ENCODE measurements around the gene ISLR.
"Not testable (repeated sequence)": the region's sequence is repeated elsewhere in the genome, so short reads cannot be mapped to it uniquely, and the experiment has no call there.

Gene ISLR

DNA sequence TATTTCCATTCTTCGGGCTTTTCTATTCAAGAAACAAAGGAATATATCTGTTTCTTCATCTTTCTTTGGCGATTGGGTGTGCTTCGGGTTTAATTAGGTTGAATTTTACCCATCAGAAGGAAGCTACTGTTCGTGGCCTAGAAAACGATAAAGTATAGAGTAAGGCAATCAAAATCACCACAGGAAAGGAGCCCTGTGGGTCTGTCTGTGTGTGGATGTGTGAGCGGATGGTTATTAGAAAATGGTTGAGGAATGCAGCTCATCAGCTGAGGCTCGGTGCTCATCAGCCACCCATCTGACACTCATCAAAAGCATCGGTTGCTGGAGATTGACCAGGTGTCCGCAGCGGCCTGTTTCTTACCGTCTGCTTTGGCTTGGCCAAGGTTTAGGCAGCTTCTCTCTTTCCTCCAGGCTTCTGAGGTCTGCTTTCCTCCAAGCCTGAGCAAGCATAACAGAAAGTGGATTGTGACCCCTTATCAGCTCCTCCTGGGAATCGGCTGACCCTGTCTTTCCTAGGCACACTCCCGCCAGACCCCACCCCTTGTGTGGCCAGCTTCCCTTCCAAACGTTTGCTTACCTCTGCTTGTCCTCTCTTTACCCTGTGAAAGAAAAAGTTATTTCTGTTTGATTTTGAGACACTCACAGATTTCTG, 17.6 kb upstream of the ISLR start:
- in situ Hi-C loops (cut with MboI; ENCODE audit: low pct_unique_long_range_greater_than_20kb, low sequenced_read_pairs, unreplicated experiment): no loop called here

DNA sequence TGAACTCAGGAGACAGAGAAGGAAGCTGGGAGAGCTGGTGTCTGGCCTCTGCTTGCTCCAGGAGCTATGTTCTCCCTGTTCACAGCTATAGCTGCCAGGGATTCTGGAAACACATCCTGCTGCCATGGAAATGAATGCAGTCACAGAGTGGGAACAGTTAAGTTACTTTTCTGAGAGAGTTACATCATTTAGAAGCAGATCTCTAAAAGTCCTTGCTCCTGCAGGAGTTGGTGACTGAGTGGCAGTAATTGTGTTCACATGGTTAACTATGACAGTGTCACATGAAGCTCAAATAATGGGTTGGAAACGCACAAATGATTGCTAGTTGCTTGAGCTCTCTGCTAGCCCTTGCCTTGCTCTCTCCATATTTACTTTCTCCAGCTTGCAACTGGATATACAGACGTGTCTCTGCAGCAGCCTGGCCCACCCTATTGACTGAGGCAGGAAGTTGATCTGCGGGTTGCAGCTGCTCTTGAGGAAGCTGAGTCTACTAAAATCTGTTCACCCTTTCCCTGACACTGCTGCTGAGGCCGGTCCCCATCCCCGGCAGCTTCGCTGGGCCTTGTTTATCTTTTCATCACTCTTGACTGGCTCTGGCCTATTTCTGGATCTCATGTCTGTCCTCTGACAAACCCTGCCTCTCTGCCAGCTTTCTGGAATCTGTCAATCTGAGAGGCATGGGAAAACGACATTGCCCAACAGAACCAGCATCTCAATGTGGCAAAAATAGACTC, 16.7 kb upstream of the ISLR start:
- TF ChIP-seq, protein P1, sequence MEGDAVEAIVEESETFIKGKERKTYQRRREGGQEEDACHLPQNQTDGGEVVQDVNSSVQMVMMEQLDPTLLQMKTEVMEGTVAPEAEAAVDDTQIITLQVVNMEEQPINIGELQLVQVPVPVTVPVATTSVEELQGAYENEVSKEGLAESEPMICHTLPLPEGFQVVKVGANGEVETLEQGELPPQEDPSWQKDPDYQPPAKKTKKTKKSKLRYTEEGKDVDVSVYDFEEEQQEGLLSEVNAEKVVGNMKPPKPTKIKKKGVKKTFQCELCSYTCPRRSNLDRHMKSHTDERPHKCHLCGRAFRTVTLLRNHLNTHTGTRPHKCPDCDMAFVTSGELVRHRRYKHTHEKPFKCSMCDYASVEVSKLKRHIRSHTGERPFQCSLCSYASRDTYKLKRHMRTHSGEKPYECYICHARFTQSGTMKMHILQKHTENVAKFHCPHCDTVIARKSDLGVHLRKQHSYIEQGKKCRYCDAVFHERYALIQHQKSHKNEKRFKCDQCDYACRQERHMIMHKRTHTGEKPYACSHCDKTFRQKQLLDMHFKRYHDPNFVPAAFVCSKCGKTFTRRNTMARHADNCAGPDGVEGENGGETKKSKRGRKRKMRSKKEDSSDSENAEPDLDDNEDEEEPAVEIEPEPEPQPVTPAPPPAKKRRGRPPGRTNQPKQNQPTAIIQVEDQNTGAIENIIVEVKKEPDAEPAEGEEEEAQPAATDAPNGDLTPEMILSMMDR (IDR thresholded peaks at IDR 0.05; ENCODE audit: extremely low read depth, insufficient read depth, missing control alignments): no peak
- in situ Hi-C loops (cut with MboI; ENCODE audit: low pct_unique_long_range_greater_than_20kb, low sequenced_read_pairs, unreplicated experiment): no loop called here
- DNase-seq (ENCODE audit: low spot score): peak; percentile 28

More for the DNA sequence above, 17.6 kb upstream of the ISLR start:
- DNase-seq (ENCODE audit: low spot score): no peak
- TF ChIP-seq, protein P1 (IDR thresholded peaks at IDR 0.05; ENCODE audit: extremely low read depth, insufficient read depth, missing control alignments): no peak

DNA sequence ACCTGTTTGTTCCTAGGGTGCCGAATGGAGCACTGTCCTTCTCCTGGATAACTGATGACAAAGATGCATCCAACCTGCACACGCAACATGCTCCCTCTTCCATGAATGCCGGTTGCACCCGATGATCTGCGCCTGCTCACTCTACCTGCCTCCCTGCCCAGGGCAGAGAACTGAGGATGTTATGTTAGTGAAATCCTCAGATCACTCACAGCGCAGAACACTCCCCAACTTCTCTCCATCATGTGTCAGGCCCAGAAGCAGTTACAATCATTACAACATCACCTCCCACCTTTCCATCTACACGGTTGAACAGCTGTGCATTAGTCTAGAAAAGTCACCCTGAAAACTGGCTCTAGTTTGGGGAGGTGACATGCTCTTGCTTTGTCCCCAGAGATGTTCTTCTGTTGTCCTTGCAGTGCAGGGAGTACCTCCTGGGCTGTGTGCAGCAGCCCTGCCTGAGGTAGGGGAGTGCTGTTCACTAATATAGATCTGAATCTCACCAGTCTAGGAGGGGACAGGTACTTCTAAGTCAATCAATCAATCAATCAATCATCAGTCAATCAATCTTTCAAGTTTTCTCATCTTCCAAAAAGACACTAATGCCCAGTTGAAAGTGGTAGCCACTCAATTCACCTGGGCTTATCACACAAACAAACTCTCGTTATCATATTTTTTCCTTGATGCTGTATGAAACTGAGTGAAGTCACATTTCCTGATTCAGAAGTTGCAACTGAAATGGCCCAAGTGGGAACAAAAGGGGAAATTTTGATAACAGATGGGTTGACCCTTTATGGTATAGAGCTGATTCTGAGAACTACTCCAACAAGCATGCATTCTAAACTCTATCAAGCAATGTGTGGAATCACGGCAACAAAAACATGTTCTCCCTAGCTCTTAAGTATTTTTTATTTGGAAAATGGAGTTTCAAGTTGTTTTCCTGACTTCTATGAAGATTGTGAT, 15.4 kb upstream of the ISLR start:
- TF ChIP-seq, protein P1 (IDR thresholded peaks at IDR 0.05; ENCODE audit: extremely low read depth, insufficient read depth, missing control alignments): no peak
- peak; percentile 27 for DNase-seq (ENCODE audit: low spot score)
- in situ Hi-C loops (cut with MboI; ENCODE audit: low pct_unique_long_range_greater_than_20kb, low sequenced_read_pairs, unreplicated experiment): no loop called here

DNA sequence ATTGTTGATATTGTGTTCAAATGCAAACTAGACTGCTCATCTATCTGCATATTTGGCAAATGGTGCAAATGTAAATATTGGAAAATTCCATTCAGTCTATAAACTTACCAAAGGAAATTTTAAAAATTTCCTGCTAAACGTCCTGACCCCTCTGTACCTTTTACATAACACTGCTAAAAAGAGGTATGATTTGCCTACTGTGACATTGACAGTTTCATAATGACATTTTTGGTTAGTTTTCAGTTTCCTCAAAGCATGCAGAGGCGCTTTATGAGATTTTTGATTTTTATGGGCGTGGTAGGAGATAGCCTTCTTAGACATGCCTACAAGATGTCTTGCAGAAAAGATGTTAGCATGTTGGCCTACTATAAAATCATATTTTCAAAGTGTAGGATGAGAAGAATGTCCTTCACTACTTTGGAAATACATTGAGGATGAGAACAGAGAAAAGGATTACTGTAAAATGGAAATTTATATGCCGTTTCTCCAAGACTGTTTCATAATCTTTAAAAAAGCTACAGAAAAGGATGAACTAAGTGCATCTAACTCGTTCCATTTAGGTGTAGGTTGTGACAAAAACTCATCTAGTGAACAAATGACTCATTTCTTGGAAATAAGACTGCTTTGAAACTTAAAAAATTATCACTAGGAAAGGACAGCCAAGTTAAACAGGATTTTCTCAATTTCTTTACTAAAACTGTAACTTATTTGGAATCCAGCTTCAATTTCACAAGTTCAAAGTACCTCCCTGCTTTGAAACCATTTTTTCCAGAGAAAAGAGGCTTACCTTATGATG, 14.5 kb upstream of the ISLR start:
- TF ChIP-seq, protein P1 (IDR thresholded peaks at IDR 0.05; ENCODE audit: extremely low read depth, insufficient read depth, missing control alignments): no peak
- peak; percentile 70 for DNase-seq (ENCODE audit: low spot score)
- in situ Hi-C loops (cut with MboI; ENCODE audit: low pct_unique_long_range_greater_than_20kb, low sequenced_read_pairs, unreplicated experiment): no loop called here

DNA sequence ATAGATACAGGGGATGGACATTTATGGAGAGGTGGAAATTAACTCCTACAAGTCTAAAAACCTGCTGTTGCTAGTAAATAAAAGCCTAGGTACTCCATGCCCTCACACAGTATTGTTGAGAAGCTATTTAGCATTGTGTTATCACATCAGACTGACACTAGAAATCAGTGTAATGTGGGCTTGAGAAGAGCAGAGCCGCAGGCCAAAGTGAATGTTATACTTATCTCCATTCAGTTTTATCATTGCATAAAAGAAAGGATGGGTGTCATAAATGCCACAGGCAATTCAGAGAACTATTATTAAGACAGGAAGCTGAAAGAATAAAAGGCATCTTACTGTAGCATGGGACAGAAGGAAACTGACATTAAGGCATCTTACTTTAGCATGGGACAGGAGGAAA, 13.7 kb upstream of the ISLR start:
- DNase-seq (ENCODE audit: low spot score): no peak
- TF ChIP-seq, protein P1 (IDR thresholded peaks at IDR 0.05; ENCODE audit: extremely low read depth, insufficient read depth, missing control alignments): no peak
- in situ Hi-C loops (cut with MboI; ENCODE audit: low pct_unique_long_range_greater_than_20kb, low sequenced_read_pairs, unreplicated experiment): no loop called here

DNA sequence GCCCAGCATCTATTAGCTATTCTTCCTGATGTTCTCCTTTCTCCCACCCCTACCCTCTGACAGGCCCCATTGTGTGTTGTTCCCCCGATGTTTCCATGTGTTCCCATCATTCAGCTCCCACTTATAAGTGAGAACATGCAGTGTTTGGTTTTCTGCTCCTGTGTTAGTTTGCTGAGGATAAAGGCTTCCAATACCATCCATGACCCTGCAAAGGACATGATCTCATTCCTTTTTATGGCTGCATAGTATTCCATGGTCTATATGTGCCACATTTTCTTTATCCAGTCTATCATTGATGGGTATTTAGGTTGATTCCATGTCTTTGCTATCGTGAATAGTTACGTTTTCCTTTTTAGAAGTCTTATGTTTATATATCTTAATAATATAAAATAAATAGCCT, 13.1 kb upstream of the ISLR start:
- in situ Hi-C loops (cut with MboI; ENCODE audit: low pct_unique_long_range_greater_than_20kb, low sequenced_read_pairs, unreplicated experiment); DNase-seq (ENCODE audit: low spot score): not testable (repeated sequence)

DNA sequence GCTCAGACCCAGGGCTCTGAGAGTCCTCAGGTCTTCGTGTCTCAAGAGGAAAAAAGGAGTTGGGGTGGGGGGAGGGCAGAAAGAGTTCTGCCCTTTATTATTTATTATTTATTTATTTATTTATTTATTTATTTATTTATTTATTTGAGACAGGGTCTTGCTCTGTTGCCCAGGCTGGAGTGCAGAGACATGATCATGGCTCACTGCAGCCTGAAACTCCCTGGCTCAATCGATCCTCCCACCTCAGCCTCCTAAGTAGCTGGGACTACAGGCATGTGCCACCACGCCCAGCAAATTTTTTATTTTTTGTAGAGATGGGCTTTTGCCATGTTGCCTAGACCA, 11.3 kb upstream of the ISLR start:
- in situ Hi-C loops (cut with MboI; ENCODE audit: low pct_unique_long_range_greater_than_20kb, low sequenced_read_pairs, unreplicated experiment); DNase-seq (ENCODE audit: low spot score): not testable (repeated sequence)
